ENCODE results near the gene SUSD1.
"Not testable (repeated sequence)": the region's sequence is repeated elsewhere in the genome, so short reads cannot be mapped to it uniquely, and the experiment has no call there.

DNA sequence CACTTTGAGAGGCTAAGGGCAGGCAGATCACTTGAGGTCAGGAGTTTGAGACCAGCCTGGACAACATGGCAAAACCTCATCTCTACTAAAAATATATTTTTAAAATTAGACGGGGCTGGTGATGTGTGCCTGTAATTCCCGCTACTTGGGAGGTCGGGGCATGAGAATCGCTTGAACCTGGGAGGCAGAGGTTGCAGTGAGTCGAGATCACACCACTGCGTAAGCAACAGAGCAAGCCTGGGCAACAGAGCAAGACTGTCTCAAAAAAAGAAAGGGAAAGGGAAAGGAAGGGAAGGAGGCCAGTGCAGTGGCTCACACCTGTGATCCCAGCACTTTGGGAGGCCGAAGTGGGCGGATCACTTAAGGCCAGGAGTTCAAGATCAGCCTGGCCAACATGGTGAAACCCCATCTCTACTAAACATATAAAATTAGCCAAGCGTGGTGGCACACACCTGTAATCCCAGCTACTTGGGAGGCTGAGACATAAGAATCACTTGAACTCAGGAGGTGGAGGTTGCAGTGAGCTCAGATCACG lies 101.4 kb downstream of the SUSD1 start:
- not testable (repeated sequence) for TF ChIP-seq TOX (CRISPR knock-in tag; IDR thresholded peaks at IDR 0.05; ENCODE audit: borderline replicate concordance); RARB (CRISPR knock-in tag; IDR thresholded peaks at IDR 0.05); ARNTL (CRISPR knock-in tag; IDR thresholded peaks at IDR 0.05; ENCODE audit: borderline replicate concordance, low read depth); PPARA (CRISPR knock-in tag; IDR thresholded peaks at IDR 0.05; ENCODE audit: borderline replicate concordance); ZFP30 (CRISPR knock-in tag; IDR thresholded peaks at IDR 0.05); TCF4 (CRISPR knock-in tag; IDR thresholded peaks at IDR 0.05; ENCODE audit: borderline replicate concordance); ZC3H10 (CRISPR knock-in tag; IDR thresholded peaks at IDR 0.05); OSR1 (CRISPR knock-in tag; IDR thresholded peaks at IDR 0.05); BACH2 (CRISPR knock-in tag; IDR thresholded peaks at IDR 0.05; ENCODE audit: borderline replicate concordance)
- TF ChIP-seq, protein P1, sequence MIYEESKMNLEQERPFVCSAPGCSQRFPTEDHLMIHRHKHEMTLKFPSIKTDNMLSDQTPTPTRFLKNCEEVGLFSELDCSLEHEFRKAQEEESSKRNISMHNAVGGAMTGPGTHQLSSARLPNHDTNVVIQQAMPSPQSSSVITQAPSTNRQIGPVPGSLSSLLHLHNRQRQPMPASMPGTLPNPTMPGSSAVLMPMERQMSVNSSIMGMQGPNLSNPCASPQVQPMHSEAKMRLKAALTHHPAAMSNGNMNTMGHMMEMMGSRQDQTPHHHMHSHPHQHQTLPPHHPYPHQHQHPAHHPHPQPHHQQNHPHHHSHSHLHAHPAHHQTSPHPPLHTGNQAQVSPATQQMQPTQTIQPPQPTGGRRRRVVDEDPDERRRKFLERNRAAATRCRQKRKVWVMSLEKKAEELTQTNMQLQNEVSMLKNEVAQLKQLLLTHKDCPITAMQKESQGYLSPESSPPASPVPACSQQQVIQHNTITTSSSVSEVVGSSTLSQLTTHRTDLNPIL (CRISPR knock-in tag; IDR thresholded peaks at IDR 0.05; ENCODE audit: low read depth): not testable (repeated sequence)
- TF ChIP-seq, protein P2, sequence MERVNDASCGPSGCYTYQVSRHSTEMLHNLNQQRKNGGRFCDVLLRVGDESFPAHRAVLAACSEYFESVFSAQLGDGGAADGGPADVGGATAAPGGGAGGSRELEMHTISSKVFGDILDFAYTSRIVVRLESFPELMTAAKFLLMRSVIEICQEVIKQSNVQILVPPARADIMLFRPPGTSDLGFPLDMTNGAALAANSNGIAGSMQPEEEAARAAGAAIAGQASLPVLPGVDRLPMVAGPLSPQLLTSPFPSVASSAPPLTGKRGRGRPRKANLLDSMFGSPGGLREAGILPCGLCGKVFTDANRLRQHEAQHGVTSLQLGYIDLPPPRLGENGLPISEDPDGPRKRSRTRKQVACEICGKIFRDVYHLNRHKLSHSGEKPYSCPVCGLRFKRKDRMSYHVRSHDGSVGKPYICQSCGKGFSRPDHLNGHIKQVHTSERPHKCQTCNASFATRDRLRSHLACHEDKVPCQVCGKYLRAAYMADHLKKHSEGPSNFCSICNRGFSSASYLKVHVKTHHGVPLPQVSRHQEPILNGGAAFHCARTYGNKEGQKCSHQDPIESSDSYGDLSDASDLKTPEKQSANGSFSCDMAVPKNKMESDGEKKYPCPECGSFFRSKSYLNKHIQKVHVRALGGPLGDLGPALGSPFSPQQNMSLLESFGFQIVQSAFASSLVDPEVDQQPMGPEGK (CRISPR knock-in tag; IDR thresholded peaks at IDR 0.05; ENCODE audit: borderline replicate concordance): not testable (repeated sequence)
- TF ChIP-seq, protein P3, sequence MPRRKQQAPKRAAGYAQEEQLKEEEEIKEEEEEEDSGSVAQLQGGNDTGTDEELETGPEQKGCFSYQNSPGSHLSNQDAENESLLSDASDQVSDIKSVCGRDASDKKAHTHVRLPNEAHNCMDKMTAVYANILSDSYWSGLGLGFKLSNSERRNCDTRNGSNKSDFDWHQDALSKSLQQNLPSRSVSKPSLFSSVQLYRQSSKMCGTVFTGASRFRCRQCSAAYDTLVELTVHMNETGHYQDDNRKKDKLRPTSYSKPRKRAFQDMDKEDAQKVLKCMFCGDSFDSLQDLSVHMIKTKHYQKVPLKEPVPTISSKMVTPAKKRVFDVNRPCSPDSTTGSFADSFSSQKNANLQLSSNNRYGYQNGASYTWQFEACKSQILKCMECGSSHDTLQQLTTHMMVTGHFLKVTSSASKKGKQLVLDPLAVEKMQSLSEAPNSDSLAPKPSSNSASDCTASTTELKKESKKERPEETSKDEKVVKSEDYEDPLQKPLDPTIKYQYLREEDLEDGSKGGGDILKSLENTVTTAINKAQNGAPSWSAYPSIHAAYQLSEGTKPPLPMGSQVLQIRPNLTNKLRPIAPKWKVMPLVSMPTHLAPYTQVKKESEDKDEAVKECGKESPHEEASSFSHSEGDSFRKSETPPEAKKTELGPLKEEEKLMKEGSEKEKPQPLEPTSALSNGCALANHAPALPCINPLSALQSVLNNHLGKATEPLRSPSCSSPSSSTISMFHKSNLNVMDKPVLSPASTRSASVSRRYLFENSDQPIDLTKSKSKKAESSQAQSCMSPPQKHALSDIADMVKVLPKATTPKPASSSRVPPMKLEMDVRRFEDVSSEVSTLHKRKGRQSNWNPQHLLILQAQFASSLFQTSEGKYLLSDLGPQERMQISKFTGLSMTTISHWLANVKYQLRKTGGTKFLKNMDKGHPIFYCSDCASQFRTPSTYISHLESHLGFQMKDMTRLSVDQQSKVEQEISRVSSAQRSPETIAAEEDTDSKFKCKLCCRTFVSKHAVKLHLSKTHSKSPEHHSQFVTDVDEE (CRISPR knock-in tag; IDR thresholded peaks at IDR 0.05): not testable (repeated sequence)
- TF ChIP-seq, protein P4, sequence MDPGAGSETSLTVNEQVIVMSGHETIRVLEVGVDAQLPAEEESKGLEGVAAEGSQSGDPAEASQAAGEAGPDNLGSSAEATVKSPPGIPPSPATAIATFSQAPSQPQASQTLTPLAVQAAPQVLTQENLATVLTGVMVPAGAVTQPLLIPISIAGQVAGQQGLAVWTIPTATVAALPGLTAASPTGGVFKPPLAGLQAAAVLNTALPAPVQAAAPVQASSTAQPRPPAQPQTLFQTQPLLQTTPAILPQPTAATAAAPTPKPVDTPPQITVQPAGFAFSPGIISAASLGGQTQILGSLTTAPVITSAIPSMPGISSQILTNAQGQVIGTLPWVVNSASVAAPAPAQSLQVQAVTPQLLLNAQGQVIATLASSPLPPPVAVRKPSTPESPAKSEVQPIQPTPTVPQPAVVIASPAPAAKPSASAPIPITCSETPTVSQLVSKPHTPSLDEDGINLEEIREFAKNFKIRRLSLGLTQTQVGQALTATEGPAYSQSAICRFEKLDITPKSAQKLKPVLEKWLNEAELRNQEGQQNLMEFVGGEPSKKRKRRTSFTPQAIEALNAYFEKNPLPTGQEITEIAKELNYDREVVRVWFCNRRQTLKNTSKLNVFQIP (CRISPR knock-in tag; IDR thresholded peaks at IDR 0.05; ENCODE audit: borderline replicate concordance, low read depth): not testable (repeated sequence)
